HepG2 (cell line): ENCODE results near the gene SPAG4. TPM values are rescaled to one million over a fixed set of nuclear protein-coding genes. Genes with fewer than 3 reads are reported as not detected.

Experiments used
- KLF12 ChIP-seq: sonication (generic); formaldehyde crosslinking; IDR thresholded peaks from 2 replicates; pipeline ENCODE4 v1.4.0; 2020; ENCODE audit warnings: missing genetic modification reagents, borderline replicate concordance
- PHF20 ChIP-seq: sonication (generic); formaldehyde crosslinking; IDR thresholded peaks from 2 replicates; pipeline ENCODE4 v1.5.0; 2020; ENCODE audit warnings: mild to moderate bottlenecking, missing genetic modification reagents
- REXO4 ChIP-seq: sonication (generic); formaldehyde crosslinking; IDR thresholded peaks from 2 replicates; pipeline ENCODE4 v1.8.0; 2022; ENCODE audit warnings: missing genetic modification reagents, mild to moderate bottlenecking, borderline replicate concordance
- ZBTB8A ChIP-seq: sonication (generic); formaldehyde crosslinking; IDR thresholded peaks from 2 replicates; pipeline ENCODE4 v1.4.0; 2020; ENCODE audit warnings: mild to moderate bottlenecking, low read depth, missing genetic modification reagents, borderline replicate concordance
- ZIK1 ChIP-seq: sonication (generic); formaldehyde crosslinking; IDR thresholded peaks from 2 replicates; pipeline ENCODE4 v1.5.0; 2020; ENCODE audit warnings: mild to moderate bottlenecking, low read depth, missing genetic modification reagents, borderline replicate concordance
- ZNF180 ChIP-seq: sonication (generic); formaldehyde crosslinking; IDR thresholded peaks from 2 replicates; pipeline ENCODE4 v1.4.0; 2020; ENCODE audit warnings: low read depth, missing genetic modification reagents, borderline replicate concordance
- ZNF253 ChIP-seq: sonication (generic); formaldehyde crosslinking; IDR thresholded peaks from 2 replicates; pipeline ENCODE4 v1.8.0; 2022; ENCODE audit warnings: mild to moderate bottlenecking, missing genetic modification reagents, borderline replicate concordance
- ZNF672 ChIP-seq: sonication (generic); formaldehyde crosslinking; IDR thresholded peaks from 2 replicates; pipeline ENCODE4 v1.8.1; 2022; ENCODE audit warnings: missing genetic modification reagents
- ZSCAN21 ChIP-seq: sonication (generic); formaldehyde crosslinking; IDR thresholded peaks from 2 replicates; pipeline ENCODE4 v1.8.0; 2022; ENCODE audit warnings: mild to moderate bottlenecking, missing genetic modification reagents, moderate library complexity, borderline replicate concordance
- polyA plus RNA-seq, 8 experiments: library from polyadenylated mRNA; depleted of rRNA in 3 of 8; stranded (reverse) in 7 of 8; unstranded in 1 of 8; fragments of >200 nt; fragmentation: Illumina TruSeq in 4 of 8; extraction: Trizol in 4 of 8; gene quantifications; 2 replicates each; pipeline versions ENCODE4 v1.2.1 to v1.2.3, GENCODE V29; 2011 to 2016; ENCODE audit warnings: low read depth in 4 of 8, missing spikeins in 1 of 8, mixed read lengths in 1 of 8; ENCODE audit not compliant: insufficient read depth in 1 of 8
- total RNA-seq, 5 experiments: library from RNA; depleted of rRNA; stranded (reverse); fragments of >200 nt; fragmentation: Illumina TruSeq; extraction: Trizol; gene quantifications; 2 replicates each; pipeline ENCODE4 v1.2.3, GENCODE V29; 2016; ENCODE audit warnings: low read depth in 1 of 5
- TF ChIP-seq, protein P1 (sequence below): sonication (generic); formaldehyde crosslinking; conservative IDR thresholded peaks from 2 replicates; pipeline ENCODE4 v1.8.0; 2022; ENCODE audit warnings: low read depth, missing genetic modification reagents
- TF ChIP-seq, protein P2 (sequence below): sonication (generic); formaldehyde crosslinking; IDR thresholded peaks from 2 replicates; pipeline ENCODE4 v1.4.0; 2020; ENCODE audit warnings: low read depth, mild to moderate bottlenecking, missing genetic modification reagents
- TF ChIP-seq, protein P3 (sequence below): IDR thresholded peaks from 2 replicates; pipeline ENCODE4 v1.6.1; 2016; ENCODE audit warnings: missing biosample characterization, missing genetic modification reagents, low read depth
- TF ChIP-seq, protein P4 (sequence below): IDR thresholded peaks from 2 replicates; pipeline ENCODE4 v1.4.0; 2020; ENCODE audit warnings: mild to moderate bottlenecking, missing genetic modification reagents
- TF ChIP-seq, protein P5 (sequence below): sonication (generic); formaldehyde crosslinking; IDR thresholded peaks from 2 replicates; pipeline ENCODE4 v1.4.0; 2020; ENCODE audit warnings: missing genetic modification reagents
- TF ChIP-seq, protein P6 (sequence below): sonication (generic); formaldehyde crosslinking; IDR thresholded peaks from 2 replicates; pipeline ENCODE4 v1.9.0; 2022; ENCODE audit warnings: missing genetic modification reagents, mild to moderate bottlenecking, borderline replicate concordance

The SPAG4 gene
- total and polyA plus RNA-seq, 2 of the 13 experiments (the other 11 are each of a cell fraction or from before 2014, with no cell fraction given): 5.8 to 137 TPM

DNA sequence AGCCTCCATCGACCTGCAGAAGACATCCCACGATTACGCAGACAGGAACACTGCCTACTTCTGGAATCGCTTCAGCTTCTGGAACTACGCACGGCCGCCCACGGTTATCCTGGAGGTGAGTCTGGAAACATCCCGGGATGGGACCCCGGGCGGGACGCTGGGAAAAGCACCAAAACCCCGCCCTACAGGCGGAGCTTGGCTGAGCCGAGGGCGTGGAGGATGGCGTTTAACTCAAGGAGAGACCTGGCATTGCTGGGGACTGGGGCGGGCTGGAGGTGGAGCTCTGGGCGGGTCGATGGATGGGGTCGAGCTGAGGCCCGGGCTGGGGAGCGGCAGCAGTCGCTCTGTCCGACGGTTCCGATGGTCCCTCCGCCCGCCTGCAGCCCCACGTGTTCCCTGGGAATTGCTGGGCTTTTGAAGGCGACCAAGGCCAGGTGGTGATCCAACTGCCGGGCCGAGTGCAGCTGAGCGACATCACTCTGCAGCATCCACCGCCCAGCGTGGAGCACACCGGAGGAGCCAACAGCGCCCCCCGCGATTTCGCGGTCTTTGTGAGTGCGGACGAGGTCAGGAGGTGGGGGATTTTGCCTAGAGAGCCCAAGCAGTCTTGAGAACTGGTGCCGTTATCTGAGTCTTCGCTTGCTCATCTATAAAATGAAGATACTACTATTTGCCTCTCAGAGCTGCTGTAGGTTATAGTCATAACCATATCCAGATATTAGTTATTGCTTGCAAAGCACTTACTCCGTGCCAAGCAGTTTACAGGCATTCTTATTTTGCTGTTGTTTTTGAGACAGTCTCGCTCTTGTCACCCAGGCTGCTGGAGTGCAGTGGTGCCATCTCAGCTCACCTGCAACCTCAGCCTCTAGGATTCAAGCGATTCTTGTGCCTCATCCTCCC is 3.8 kb downstream of the SPAG4 start (continued):
- TF ChIP-seq ZNF180 (CRISPR knock-in tag) (no peak), ZBTB8A (peak; percentile 33; the same call in 1 of the 2 replicates), ZNF672 (CRISPR knock-in tag) (no peak), KLF12 (CRISPR knock-in tag) (peak; percentile 97), REXO4 (CRISPR knock-in tag) (0 out of 2 replicates have a peak, but pooled peaks have one; percentile 15), ZNF253 (no peak), ZIK1 (CRISPR knock-in tag) (peak; percentile 93), ZSCAN21 (CRISPR knock-in tag) (peak; percentile 83; the same call in 1 of the 2 replicates), PHF20 (peak; percentile 64; the same call in 1 of the 2 replicates)
- TF ChIP-seq, protein P1, sequence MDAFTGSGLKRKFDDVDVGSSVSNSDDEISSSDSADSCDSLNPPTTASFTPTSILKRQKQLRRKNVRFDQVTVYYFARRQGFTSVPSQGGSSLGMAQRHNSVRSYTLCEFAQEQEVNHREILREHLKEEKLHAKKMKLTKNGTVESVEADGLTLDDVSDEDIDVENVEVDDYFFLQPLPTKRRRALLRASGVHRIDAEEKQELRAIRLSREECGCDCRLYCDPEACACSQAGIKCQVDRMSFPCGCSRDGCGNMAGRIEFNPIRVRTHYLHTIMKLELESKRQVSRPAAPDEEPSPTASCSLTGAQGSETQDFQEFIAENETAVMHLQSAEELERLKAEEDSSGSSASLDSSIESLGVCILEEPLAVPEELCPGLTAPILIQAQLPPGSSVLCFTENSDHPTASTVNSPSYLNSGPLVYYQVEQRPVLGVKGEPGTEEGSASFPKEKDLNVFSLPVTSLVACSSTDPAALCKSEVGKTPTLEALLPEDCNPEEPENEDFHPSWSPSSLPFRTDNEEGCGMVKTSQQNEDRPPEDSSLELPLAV: no peak
- TF ChIP-seq, protein P2, sequence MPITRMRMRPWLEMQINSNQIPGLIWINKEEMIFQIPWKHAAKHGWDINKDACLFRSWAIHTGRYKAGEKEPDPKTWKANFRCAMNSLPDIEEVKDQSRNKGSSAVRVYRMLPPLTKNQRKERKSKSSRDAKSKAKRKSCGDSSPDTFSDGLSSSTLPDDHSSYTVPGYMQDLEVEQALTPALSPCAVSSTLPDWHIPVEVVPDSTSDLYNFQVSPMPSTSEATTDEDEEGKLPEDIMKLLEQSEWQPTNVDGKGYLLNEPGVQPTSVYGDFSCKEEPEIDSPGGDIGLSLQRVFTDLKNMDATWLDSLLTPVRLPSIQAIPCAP (CRISPR knock-in tag): 0 out of 2 replicates have a peak, but pooled peaks have one; percentile 64
- TF ChIP-seq, protein P3, sequence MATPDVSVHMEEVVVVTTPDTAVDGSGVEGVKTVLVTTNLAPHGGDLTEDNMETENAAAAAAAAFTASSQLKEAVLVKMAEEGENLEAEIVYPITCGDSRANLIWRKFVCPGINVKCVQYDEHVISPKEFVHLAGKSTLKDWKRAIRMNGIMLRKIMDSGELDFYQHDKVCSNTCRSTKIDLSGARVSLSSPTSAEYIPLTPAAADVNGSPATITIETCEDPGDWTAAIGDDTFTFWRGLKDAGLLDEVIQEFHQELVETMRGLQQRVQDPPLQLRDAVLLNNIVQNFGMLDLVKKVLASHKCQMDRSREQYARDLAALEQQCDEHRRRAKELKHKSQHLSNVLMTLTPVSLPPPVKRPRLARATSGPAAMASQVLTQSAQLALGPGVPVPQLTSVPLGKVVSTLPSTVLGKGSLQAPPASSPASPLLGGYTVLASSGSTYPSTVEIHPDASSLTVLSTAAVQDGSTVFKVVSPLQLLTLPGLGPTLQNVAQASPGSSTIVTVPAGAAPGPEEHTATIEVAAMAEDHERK (CRISPR knock-in tag): no peak
- TF ChIP-seq, protein P4, sequence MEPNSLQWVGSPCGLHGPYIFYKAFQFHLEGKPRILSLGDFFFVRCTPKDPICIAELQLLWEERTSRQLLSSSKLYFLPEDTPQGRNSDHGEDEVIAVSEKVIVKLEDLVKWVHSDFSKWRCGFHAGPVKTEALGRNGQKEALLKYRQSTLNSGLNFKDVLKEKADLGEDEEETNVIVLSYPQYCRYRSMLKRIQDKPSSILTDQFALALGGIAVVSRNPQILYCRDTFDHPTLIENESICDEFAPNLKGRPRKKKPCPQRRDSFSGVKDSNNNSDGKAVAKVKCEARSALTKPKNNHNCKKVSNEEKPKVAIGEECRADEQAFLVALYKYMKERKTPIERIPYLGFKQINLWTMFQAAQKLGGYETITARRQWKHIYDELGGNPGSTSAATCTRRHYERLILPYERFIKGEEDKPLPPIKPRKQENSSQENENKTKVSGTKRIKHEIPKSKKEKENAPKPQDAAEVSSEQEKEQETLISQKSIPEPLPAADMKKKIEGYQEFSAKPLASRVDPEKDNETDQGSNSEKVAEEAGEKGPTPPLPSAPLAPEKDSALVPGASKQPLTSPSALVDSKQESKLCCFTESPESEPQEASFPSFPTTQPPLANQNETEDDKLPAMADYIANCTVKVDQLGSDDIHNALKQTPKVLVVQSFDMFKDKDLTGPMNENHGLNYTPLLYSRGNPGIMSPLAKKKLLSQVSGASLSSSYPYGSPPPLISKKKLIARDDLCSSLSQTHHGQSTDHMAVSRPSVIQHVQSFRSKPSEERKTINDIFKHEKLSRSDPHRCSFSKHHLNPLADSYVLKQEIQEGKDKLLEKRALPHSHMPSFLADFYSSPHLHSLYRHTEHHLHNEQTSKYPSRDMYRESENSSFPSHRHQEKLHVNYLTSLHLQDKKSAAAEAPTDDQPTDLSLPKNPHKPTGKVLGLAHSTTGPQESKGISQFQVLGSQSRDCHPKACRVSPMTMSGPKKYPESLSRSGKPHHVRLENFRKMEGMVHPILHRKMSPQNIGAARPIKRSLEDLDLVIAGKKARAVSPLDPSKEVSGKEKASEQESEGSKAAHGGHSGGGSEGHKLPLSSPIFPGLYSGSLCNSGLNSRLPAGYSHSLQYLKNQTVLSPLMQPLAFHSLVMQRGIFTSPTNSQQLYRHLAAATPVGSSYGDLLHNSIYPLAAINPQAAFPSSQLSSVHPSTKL (CRISPR knock-in tag): peak; percentile 82
- TF ChIP-seq, protein P5, sequence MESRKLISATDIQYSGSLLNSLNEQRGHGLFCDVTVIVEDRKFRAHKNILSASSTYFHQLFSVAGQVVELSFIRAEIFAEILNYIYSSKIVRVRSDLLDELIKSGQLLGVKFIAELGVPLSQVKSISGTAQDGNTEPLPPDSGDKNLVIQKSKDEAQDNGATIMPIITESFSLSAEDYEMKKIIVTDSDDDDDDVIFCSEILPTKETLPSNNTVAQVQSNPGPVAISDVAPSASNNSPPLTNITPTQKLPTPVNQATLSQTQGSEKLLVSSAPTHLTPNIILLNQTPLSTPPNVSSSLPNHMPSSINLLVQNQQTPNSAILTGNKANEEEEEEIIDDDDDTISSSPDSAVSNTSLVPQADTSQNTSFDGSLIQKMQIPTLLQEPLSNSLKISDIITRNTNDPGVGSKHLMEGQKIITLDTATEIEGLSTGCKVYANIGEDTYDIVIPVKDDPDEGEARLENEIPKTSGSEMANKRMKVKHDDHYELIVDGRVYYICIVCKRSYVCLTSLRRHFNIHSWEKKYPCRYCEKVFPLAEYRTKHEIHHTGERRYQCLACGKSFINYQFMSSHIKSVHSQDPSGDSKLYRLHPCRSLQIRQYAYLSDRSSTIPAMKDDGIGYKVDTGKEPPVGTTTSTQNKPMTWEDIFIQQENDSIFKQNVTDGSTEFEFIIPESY (CRISPR knock-in tag): no peak
- TF ChIP-seq, protein P6, sequence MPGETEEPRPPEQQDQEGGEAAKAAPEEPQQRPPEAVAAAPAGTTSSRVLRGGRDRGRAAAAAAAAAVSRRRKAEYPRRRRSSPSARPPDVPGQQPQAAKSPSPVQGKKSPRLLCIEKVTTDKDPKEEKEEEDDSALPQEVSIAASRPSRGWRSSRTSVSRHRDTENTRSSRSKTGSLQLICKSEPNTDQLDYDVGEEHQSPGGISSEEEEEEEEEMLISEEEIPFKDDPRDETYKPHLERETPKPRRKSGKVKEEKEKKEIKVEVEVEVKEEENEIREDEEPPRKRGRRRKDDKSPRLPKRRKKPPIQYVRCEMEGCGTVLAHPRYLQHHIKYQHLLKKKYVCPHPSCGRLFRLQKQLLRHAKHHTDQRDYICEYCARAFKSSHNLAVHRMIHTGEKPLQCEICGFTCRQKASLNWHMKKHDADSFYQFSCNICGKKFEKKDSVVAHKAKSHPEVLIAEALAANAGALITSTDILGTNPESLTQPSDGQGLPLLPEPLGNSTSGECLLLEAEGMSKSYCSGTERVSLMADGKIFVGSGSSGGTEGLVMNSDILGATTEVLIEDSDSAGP: peak; percentile 91
